Measurements from ENCODE around the gene TREML1.

TREML1 gene

DNA sequence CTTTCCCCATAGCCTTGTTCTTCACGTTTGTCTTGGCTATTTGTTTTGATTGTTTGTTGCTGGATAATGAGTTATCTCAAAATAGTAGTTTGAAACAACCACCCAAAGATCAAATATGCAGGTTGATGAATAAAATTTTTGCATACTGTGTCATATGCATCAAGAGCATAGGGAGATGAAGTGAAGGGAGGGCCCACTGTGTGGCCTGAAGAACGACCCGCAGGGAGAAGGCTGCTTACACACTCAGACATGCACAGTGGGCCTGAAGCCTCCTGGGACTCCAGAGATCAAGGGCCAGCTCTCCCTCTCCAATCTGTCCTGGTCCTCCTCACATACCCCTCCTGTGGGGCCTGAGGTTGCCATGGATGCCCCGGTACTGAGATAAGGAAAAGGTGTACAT is 25.0 kb upstream of the TREML1 start:
- no peak for DNase-seq (ENCODE audit: low read depth in 1 of 2, low spot score in 1 of 2)

DNA sequence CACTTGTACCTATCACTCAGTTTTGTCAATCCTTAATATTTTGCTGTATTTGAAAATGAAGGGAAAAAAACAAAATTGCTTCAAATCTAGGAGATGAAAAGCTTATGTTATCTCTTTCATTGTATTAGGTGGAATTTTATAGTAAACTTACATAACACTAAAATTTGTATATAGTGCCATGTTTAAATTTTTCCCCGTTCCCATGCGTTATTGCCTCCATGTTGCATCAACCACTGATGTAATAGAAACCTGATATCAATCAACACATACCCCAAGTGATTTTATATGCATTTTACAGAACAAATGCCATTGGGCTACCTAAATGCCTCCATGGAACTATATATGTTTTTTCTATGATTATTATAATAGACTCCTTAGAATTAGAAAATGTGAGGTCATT is 23.5 kb upstream of the TREML1 start:
- no peak for DNase-seq (ENCODE audit: low read depth in 1 of 2, low spot score in 1 of 2)

DNA sequence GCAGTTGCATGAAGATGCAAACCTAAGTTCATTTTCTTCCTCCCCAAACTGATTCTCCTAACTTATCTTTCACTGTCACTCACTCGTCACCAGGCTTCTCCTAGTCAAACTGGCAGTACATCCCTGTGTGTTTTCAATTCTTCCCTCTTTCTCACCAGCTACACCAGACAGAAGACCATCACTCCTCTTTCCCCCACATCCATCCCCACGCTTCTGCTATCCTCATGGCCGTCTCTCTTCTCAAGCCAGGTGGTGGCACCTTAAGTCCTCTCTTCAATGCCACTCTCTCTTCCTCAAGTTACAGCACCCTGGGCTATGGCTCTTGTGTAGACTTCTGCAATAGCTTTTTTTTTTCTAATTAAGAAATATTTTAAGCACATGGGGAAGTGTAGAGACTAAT is 23.1 kb upstream of the TREML1 start:
- DNase-seq (ENCODE audit: low read depth in 1 of 2, low spot score in 1 of 2) = no peak

DNA sequence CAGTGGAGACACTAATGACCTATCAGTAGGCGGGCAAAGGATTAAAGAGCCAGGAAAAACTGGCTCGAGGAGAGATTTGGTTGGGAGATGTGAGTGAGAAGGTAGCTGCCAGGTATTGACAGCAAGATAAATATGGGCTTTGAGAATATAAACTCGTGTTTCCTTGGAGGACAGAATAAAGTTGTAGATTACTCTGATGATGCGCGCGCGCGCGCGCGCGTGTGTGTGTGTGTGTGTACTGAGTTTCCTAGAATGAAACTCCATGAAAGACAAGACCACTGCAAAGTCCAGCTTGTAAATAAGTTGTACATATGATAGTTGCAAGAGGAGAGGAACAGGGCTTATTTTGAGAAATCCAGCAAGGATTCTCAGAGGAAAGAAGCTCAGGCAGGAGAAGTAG is 22.0 kb upstream of the TREML1 start:
- no peak for DNase-seq (ENCODE audit: low read depth in 1 of 2, low spot score in 1 of 2)

DNA sequence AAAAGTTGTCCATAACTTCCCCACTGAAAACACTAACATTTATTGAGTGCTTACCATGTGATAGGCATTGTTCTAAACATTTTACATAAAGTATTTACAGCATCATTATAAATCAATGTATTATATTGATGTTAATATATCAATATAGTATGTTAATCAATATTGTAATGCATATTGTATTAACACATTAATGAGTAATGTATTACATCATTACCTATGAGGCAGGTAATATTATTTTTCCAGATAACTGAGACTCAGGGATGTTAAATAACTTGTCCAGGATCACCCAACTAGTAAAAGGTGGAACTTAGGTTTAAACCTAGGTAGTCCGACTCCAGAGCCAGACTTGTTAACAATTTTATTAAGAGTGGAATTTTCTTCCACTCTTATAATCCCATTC is 20.9 kb upstream of the TREML1 start:
- DNase-seq (ENCODE audit: low read depth in 1 of 2, low spot score in 1 of 2) = no peak

DNA sequence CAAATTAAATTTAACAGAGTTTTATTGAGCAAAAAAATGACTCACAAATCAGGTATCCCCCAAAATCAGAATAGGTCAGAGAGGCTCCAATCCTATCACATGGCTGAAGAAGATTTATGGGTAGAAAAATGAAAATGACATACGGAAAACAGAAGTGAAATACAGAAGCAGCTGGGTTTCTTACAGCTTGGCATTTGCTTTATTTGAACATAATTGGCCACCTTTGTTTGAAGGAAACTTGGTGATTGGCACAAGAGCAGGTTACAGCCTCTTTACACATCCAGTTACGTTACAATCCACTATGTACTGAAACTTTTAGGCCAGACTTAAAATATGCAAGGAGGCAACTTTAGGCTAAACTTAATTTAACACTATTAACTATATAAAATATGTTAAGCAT is 20.5 kb upstream of the TREML1 start:
- no peak for DNase-seq (ENCODE audit: low read depth in 1 of 2, low spot score in 1 of 2)

DNA sequence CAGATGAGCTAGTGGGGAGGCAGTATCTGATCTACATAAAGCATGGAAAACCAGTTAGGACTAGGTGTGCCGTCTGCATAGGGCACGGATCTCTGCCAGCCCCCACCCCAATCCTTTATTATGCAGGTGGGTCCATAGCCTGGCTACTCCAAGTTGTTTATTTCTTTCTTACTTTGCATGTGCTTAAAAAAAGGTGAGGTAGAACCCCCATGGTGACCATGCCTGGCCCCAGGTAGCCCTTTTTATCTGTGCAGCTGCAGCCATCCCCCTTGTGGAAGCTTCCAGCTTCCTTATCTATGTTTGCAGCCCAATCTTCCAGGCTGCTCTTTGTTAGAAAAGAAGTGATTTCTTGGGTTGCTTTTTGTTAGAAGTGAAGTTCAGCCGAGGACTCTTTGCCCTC is 17.8 kb upstream of the TREML1 start:
- no peak for DNase-seq (ENCODE audit: low read depth in 1 of 2, low spot score in 1 of 2)

DNA sequence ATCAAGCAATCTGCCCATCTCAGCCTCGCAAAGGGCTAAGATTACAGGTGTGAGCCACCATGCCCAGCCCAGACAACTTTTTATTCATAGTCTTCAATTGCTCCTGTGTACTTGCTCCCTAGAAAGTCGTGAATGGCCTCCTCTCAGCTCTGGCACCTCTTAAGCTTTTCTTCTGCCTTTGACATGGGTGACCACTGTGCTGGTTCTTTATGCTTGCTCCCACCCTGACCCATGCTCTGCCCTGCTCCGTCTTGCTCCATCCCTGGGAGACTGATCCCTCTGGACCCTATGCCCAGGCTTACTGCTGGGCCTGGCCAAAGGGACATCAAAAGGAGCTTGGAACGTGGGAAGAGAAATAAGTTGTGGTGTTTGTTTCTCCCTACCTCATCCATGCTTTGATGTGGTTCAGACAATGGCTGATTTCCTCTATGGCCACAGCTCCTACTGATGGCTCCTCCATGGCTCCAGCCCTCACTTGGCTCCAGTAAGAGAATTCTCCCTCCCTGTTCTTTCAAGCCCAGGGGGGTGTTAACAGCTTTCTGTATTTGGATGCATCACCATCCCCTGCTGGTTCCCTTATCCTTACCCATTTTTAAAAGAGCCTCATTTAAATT is 16.5 kb upstream of the TREML1 start:
- DNase-seq (ENCODE audit: low read depth in 1 of 2, low spot score in 1 of 2) = no peak

DNA sequence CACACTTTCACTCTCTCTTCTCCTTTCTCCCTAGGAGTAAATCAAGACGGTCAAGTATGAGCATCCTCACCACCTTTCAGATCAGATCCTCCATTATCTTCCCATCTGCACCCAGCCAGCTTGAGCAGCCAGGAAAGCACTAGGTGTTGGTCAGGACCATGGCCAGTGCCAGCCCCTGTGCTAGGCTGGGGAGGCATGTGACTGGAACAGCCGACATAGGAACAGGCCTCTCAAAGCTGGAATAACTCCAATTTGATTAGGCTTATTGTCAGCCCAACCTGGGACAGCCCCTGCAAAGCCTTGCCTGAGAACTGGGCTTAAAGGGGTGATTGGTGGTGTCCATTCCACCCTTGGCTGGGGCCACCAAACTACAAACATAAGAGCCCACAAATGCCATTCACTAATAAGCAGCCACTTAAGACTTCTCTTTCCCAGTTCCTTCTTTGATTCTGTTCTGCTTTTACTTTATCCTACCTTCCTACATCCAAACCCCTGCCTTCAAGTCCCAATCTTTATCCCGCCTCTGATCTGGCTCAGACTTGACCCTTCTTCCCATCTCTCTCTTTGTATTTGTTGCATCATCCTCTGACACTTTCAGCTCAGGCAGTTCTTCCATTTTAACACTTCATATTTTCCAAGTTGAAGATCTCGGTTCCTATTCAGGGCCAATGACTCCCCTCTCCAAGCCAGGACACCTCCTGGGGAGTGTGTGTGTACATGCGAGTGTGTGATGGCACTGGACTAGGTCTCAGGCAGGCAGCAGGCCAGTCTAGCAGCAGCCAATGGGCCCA is 13.2 kb upstream of the TREML1 start:
- DNase-seq (ENCODE audit: low read depth in 1 of 2, low spot score in 1 of 2) = no peak

DNA sequence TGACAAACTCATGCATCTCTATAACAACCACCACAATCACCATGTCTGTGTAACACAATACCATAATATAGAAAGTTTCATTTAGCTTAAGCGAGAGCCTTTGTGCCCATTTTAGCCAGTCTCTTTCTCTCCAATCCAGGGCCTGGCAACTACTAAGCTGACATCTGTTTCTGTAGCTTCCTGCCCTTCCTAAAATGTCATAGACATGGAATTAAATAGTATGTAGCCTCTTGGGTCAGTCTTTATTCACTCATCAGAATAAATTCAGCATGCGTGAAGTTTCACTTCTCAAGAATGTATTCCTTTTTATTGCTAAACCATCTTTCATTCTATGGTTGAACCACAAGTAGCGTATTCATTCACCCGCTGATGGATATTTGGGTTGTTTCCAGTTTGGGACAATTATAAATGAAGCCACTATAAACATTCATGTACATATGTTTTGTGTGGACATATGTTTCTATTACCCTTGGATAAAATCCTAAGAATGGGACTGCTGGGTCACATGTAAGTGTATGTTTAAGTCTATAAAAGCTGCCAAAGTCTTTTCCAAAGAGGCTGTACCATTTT is 10.5 kb upstream of the TREML1 start:
- DNase-seq (ENCODE audit: low read depth in 1 of 2, low spot score in 1 of 2) = no peak

DNA sequence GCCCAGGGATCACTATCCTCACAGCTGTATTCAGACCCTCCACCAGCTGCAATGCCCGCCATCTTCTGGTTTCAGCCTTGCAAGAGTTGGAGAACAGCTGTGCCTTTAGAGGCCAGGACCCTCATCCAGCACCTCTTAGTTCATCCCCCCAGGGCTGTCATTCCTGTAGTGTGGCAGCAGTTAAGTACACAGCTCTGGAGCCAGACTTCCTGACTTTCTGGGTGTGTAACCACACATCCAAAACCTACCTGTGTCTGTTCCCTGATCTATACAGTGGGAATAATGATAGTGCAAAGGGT is 9.2 kb upstream of the TREML1 start:
- no peak for DNase-seq (ENCODE audit: low read depth in 1 of 2, low spot score in 1 of 2)

DNA sequence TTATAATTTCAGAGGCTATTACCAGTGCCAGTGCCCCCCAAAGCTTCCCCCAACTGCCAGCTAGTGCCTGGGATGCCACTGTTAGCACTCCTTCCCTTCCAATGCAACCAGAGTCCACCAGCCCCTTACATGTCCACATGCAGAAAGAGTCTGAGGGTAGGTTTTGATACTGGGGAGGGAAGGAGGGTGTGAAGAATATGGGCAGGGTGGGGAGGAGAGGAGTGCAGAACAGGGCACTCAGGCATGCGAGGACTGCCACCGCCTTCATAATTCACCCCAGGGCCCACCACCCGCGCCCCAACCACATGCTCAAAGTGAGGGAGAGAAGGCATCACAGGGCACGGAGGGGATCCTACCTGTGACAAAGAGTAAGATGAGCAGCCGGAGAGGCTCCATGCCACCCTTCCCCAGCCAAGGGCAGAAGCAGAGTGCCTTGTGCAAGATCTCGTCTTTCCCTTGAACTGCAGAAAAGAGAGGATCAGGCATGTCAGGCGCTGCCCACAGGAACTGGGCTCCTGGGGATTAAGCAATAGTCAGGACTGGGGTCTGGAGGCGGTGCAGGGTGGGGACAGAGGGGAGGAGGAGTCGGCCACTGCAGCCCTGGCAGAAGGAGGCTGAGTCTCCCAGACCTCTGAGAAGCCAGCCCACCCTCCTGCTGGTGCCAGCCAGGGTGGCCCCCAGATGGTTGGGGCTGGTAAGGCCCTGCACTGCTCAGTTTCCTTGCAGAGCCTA is 8.7 kb upstream of the TREML1 start, which contains the start of gene TREM2:
TREM2 (minus strand) TSS at position 430 of the 732 bp plus-strand sequence; CDS start at position 396, 34 bp downstream.
- DNase-seq (ENCODE audit: low read depth in 1 of 2, low spot score in 1 of 2) = no peak

DNA sequence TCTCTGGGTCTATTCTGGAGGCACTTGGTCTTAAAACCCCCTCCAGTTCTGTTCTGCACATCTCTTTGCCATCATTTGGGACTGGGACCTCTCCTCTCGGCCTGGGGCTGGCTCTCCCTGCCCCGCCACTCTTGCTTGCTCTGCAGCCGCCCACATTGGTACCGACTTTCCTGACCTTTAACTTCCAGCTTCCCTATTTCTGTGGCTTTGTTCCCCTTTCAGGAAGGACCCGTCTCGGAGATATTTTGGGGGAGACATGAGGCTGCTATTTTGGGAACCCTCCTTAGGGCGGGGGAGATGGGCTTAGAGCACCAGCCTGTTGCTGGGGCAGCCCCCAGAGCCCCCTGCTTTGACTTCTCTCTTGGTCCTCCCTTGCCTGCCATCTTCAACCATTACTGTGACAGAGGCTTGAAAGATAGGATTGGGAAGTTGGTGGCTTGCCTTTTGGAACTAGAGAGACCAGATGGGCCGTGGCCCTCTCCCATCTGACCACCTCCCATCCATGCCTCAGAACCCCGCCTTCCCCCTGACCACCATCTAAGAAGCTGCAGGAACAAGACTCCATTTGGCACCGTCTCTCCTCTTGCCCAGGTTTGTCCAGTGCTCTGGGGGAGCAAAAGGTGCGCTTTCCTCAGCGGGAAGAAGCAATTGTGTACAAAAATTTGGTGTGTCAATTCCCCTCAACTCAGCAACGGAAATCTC is 7.9 kb upstream of the TREML1 start:
- DNase-seq (ENCODE audit: low read depth in 1 of 2, low spot score in 1 of 2) = no peak

DNA sequence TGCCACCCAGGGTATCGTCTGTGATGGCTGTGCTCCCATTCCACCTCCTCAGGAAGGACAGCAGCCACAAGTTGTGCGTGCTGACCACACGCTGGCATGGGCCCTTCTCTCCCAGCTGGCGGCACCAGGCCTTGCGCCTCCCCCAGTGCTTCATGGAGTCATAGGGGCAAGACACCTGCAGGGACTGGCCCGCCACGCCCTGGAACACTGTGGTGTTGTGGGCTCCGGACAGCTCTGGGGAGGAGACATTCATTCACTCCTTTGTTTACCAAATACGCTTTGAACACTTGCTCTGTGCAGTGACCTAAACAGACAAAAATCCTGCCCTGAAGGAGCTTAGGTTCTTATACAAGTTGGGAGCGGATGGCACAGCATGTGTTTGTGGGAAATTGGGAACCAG is 7.2 kb upstream of the TREML1 start:
- no peak for DNase-seq (ENCODE audit: low read depth in 1 of 2, low spot score in 1 of 2)

DNA sequence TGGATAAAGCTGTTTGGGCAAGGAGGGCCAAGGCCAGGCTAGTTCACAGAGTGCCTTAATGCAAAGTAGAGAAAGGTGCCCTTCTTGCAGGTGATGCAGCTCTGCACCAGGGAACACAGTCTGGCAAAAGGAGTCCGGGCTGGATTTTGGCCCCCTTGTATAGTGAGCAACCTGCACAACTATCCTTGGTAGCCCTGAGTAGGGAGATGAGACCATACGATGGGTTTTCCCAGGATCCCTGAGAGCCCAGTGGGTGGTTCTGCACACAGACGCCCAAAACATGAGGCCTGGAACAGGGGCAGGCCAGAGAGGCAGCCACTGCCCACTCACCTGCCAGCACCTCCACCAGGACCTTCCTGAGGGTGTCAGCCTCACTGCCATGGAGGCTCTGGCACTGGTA is 6.8 kb upstream of the TREML1 start:
- no peak for DNase-seq (ENCODE audit: low read depth in 1 of 2, low spot score in 1 of 2)

DNA sequence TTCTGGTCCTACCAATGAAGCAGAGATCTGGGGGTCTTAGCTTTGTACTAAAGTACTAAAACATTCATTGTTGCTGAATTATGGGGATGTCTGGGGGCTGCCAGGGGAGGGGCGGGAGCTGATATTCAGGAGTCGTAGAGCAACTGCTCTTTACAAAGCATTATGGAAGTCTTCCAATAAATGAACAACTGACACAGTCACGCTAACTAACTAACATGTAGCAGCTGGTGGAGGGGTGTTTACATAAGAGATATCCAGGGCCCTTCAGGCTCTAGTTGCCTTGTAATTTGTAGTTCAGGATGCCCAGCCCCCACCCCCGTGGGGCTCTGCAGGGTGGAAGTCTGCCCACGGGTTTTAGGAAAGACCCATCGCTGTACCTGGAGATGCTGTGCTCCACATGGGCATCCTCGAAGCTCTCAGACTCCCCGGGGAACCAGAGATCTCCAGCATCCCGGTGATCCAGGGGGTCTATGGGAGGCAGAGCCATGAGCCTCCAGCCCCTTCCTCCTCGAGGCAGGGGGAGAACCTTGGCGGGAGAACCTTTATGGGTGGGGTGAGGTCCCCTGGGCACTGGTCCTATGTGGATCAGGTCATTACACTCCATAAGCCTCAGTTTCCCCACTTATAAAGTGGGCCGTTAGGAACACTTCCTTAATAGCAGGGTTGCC is 5.4 kb upstream of the TREML1 start:
- DNase-seq (ENCODE audit: low read depth in 1 of 2, low spot score in 1 of 2) = no peak

DNA sequence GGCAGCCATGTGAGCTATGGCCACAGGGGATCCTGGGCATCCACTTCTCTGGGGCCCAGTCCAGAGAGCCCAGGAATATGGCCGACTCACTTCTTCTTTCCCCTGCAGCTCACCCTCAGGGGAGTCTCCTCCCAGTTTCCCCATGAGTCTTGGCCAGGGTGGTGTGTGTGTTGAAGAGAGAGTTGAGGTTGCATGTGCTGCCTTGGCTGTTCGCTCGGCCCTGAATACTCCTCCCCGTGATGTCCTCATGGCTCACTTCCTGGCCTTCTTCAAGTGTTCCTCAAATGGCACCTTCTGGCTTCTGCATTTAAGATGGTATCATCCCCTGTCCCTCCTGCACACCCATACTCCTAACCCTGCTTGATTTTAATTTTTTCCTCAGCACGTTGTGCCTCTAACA is 3.2 kb upstream of the TREML1 start:
- no peak for DNase-seq (ENCODE audit: low read depth in 1 of 2, low spot score in 1 of 2)

DNA sequence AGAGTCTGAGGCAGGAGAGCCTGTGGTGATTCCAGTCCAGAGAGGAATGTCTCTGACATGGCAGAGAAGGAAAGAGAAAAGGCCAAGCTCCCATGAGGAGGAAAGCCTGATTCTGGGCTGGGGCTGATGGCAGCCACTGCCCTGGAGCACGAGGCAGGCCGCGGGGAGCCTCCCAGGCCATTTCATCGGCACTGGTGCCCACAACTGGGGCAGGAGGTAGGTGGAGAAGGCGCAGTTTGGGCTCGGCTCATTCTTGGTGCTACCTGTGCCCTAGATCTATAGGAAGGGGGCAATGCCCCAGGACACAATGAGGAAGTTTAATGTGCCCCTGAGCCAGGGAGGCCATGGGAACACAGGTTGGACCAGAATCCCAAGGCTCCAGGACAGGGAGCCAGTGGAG is 2.6 kb upstream of the TREML1 start:
- no peak for DNase-seq (ENCODE audit: low read depth in 1 of 2, low spot score in 1 of 2)

DNA sequence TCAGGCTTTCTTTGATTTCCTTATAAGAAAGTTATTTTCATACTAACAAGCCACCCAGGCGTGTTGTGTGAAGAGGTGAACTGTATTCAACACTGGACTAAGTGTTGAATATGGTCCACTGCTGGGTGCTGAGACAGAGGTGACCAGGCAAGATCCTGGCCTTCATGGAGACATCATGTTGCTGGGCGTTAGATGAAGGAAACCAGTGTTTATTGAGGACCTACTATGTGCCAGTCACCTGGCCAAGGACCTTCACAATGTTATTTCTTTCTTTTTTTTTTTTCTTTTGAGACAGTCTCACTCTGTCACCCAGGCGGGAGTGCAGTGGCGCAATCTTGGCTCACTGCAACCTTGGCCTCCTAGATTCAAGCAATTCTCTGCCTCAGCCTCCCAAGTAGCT is 1.9 kb upstream of the TREML1 start:
- no peak for DNase-seq (ENCODE audit: low read depth in 1 of 2, low spot score in 1 of 2)

DNA sequence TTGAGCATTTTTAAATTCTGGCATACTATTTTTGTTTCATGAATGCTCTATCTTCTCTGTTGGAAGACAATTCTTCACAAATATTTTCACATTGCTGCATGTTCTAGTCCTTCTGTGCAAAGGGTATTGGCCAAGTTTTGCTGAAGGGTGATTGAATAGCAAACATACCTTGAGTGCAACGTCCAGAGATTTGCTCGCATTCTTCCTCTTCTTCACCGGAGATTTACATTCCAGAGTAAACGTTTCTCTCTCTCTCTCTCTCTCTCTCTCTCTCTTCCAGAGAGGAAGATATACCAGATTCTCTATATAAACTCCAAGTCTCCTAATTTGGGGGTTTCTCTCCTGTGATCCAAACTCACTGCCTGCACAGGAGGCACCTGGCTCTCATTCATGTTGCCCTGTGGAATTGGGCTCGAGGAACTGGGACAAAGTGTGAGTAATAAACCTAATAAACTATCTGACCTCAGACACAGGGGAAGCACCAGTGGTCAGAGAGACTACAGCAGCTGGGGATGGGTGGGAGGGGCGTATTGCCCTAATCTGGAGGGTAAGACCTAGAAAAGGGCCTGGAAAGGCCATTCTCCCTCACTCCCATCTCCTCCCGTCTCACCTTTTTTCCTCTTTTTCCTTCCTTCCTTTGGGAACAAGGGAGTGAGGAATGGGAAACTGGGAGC is 1.1 kb upstream of the TREML1 start:
- DNase-seq (ENCODE audit: low read depth in 1 of 2, low spot score in 1 of 2) = no peak
